ENCODE results near the gene ALDH1A1.

DNA sequence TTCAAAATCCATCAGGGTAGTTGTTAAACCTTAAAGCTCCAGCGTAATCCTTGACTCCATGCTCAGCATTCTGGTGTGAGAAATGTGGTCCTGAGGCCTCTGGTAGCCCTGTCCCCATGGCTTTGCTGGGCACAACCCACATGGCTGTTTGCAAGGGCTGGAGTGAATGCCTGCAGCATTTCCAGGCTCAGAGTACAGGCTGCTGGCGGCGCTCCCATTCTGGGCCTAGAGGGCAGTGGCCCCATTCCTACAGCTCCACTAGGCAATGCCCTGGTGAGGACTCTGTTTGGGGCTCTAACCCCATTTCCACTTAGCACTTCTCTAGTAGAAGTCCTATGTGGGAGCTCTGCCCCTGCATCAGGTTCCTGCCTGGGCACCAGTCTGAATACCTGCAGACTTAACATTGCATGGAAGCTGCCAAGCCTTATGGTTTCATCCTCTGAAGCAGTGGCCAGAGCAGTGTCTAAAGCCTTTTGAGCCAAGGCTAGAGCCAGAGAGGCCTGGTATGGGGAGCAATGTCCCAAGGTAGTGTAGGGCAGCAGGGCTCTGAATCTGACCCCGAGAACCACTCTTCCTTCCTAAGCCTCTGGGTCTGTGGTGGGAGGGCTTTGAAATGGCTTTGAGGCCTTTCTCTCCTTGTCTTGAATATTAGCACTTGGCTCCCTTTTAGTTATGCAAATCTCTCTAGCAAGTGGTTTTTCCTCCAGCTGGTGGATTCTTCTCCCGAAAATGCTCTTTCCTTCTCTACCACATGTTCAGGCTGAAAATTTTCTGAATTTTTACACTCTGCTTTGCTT is 5.8 kb upstream of the ALDH1A1 start:
- TF ChIP-seq CTCF (IDR thresholded peaks at IDR 0.05) = no peak
- TF ChIP-seq ZFX (IDR thresholded peaks at IDR 0.05; ENCODE audit: borderline replicate concordance) = no peak
